AG04450 (cell line): ENCODE data around the gene ABHD16A. TPM values are rescaled to one million over a fixed set of nuclear protein-coding genes. Genes with fewer than 3 reads are reported as not detected.

Experiments
- CTCF ChIA-PET: fragments of 300-600, 350-600 bp; formaldehyde crosslinking; extraction: SDS; loops from one replicate; lab custom pipeline; 2022; ENCODE audit warnings: antibody characterized with exemption, inconsistent platforms; lab: Charles Lee
- POLR2A ChIA-PET: fragments of 350-600 bp; formaldehyde crosslinking; extraction: SDS; loops from one replicate; lab custom pipeline; 2021; ENCODE audit warnings: antibody characterized with exemption, inconsistent platforms; lab: Yijun Ruan, JAX
- DNase-seq: peaks from one replicate; pipeline ENCODE4 v3.0.0-alpha.2; 2011; ENCODE audit warnings: low read depth, low spot score
- H3K27ac ChIP-seq: one replicate; pipeline ENCODE4 v1.5.1; 2012; ENCODE audit warnings: low read depth, low read length, control low read depth
- H3K27me3 ChIP-seq: one replicate; pipeline ENCODE4 v1.6.0; 2012; ENCODE audit warnings: low read length; ENCODE audit not compliant: control insufficient read depth, insufficient read depth
- H3K4me3 ChIP-seq: 2 replicates; pipeline ENCODE4 v1.5.1; 2011; ENCODE audit warnings: mild to moderate bottlenecking, low read depth, low read length, control low read depth
- H3K9me3 ChIP-seq: 2 replicates; pipeline ENCODE4 v1.5.1; 2012; ENCODE audit warnings: low read length; ENCODE audit not compliant: control insufficient read depth, insufficient read depth
- polyA plus RNA-seq: library from polyadenylated mRNA; depleted of rRNA; stranded (reverse); fragments of >200 nt; gene quantifications from 2 replicates; pipeline ENCODE4 v1.2.3, GENCODE V29; 2011
- TF ChIP-seq, protein P1 (sequence below): IDR thresholded peaks from 2 replicates; pipeline ENCODE4 v1.5.1; 2011; ENCODE audit warnings: low read depth, low read length, control low read depth, inconsistent platforms

ABHD16A gene
- polyA plus RNA-seq, 1 experiment, result 34.0 TPM

DNA sequence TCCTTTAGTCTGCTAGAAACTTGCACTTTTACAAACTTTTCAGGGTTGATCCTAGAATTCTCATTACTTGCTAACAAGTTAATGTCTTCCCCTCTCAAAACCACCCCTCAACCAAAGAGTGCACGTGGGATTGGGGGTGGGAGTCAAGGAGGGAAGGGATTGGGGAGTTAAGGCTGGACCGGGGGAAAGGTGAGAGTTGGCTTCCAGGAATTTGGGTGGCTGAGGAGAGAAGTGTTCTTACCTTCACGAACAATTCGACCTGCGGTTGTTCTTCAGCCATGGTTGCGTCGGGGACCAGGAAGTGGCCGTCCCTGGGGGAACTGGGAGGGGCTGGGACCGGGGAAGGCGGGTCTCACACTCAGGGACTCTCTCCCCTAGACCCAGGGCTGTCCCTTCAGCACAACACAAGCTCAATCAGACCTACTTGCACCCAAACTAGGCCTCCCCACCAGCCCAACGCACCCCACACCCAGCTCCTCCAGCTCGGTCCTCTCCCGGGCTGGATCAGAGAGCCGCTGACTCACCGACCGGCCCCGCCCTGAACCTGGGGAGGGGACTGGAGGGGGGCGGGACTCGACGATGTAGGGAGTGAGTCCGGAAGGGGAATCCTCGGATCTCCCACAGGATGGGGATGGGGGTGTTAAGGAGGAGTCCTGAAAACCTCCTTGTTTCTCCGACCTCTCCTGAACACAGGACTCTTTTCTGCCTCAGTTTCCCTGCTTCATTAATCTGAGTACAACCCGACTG lies 33.1 kb upstream of the ABHD16A start, which contains the start of gene CLIC1:
Gene CLIC1, minus strand, starts transcription at position 510 of the 747 bp plus-strand sequence. Its CDS starts 230 bp downstream, at position 280.
- ChIA-PET CTCF (interaction anchor here (1.2 to 1.9 kb wide), 3 partner anchors 55 to 60 kb away, joined by 3 to 9 read pairs (median 3); partner anchors contain the start of gene VARS1), POLR2A (interaction anchor here (0.5 to 2.6 kb wide), 7 partner anchors 11 to 161 kb away, joined by 3 to 14 read pairs (median 4); partner anchors contain the start of genes EHMT2, HSPA1A, HSPA1B and HSPA1L)
- Histone ChIP-seq H3K9me3 (no peaks in the 10 kb centered on the region; the same call in 1 of the 2 replicates), H3K27ac (peak within 1 kb of the TSS; percentile 78), H3K4me3 (peak within 1 kb of the TSS; percentile 96), H3K27me3 (no peaks in the 10 kb centered on the region)
- TF ChIP-seq, protein P1, sequence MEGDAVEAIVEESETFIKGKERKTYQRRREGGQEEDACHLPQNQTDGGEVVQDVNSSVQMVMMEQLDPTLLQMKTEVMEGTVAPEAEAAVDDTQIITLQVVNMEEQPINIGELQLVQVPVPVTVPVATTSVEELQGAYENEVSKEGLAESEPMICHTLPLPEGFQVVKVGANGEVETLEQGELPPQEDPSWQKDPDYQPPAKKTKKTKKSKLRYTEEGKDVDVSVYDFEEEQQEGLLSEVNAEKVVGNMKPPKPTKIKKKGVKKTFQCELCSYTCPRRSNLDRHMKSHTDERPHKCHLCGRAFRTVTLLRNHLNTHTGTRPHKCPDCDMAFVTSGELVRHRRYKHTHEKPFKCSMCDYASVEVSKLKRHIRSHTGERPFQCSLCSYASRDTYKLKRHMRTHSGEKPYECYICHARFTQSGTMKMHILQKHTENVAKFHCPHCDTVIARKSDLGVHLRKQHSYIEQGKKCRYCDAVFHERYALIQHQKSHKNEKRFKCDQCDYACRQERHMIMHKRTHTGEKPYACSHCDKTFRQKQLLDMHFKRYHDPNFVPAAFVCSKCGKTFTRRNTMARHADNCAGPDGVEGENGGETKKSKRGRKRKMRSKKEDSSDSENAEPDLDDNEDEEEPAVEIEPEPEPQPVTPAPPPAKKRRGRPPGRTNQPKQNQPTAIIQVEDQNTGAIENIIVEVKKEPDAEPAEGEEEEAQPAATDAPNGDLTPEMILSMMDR, result no peak
- DNase-seq, result no peak

DNA sequence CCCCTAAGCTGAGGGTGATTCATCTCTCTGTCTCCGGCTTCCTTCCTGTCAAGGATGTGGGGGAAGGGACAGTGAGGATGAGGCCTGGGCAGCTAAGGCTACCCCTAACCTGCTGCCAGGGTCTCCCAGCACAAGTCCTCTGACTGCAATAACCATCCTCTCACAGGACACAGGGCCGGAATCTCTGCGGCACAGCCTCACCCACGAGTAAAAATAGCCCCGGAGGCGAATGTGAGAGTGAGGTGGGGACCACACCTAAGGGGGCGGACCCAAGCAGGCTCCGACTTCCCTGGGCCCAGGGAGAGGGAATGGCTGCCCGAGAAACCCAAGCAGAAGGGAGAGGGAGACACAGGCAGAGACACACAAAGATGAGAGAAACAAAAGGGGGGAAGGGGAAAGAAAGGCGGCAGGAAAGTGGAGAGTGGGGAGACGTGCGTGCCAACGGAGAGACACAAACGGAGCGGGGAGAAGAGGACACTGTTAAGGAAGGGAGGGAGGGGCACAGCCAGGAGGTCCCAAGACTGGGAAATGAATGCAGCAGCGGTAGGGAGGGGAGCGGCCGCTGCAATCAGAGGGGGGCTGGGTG lies 31.8 kb upstream of the ABHD16A start:
- ChIA-PET POLR2A (interaction anchor here (0.5 to 2.6 kb wide), 5 partner anchors 70 to 128 kb away, joined by 3 to 14 read pairs (median 4); partner anchors contain the start of genes HSPA1A, HSPA1B, HSPA1L and NEU1), CTCF (interaction anchor here (0.5 to 1.9 kb wide), 4 partner anchors 38 to 88 kb away, joined by 3 to 9 read pairs (median 4); no protein-coding TSS in a partner anchor)
- Histone ChIP-seq H3K27ac (peak overlapping the region; percentile 52), H3K9me3 (peaks cover 2% of the 10 kb centered on the region; the same call in 1 of the 2 replicates), H3K4me3 (peak overlapping the region; percentile 96), H3K27me3 (no peaks in the 10 kb centered on the region)
- DNase-seq, result no peak
- TF ChIP-seq, protein P1, result no peak

DNA sequence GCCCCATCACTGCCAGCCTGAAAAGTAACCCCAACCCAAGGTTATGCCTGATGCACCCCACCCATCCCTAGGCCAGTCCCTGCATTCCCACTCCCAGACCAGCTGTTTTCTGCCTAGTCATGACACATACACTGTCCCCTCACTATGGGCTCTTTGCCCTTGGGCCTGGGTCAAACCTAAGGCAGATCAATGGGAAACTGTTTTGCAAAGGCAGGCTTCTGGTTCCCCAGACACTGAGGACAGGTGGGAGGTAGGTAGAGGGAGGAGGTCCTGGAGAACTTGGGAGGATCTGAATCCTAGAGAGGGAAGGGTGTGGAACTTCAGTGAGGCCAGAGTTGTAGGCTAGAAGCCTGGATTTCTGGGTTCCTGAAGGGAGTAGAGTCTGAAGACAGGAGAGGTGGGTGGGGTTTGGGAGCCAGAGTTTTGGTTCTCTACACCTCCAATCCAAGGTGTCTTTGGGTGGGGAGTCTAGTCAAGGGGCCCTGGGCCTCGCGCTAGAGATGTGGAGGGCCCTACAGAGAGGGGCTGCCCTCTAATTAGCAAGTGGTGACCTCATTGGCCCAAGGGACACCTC lies 31.2 kb upstream of the ABHD16A start:
- POLR2A ChIA-PET, result interaction anchor here (1.0 to 2.6 kb wide), 3 partner anchors 81 to 129 kb away, joined by 3 to 14 read pairs (median 4); partner anchors contain the start of genes HSPA1A, HSPA1B, HSPA1L and NEU1

DNA sequence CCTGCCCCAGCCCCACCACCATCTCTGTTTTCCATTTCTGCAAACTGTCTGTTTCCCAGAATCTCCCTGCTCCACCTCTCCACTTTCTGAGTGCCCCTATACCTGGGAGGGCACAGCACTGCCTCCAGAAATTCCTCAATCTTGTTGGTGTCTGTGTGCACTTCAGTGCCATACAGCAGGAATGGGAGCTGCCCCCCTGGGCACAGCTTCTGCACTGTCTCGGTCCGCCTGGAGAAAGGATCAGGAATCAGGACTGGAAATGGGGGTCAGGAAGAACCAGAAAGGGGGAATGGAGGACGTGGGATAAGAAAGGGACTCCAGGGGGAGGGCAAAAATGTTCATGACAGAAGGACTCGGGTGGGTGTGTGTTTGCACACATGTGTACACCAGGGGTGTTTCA lies 30.6 kb upstream of the ABHD16A start:
- no peak for DNase-seq
- Histone ChIP-seq H3K4me3 (peak overlapping the region; percentile 96), H3K27ac (no peak overlapping the region), H3K27me3 (no peaks in the 10 kb centered on the region), H3K9me3 (peaks cover 4% of the 10 kb centered on the region; the same call in 1 of the 2 replicates)
- ChIA-PET CTCF (interaction anchor here (0.6 to 0.7 kb wide), 2 partner anchors 73 to 110 kb away, joined by 3 to 11 read pairs; partner anchors contain the start of gene LSM2), POLR2A (no interaction called here)
- TF ChIP-seq, protein P1, result no peak

More for the DNA sequence above, 31.2 kb upstream of the ABHD16A start:
- TF ChIP-seq, protein P1, result no peak
- peak overlapping the region; percentile 52 for H3K27ac ChIP-seq
- H3K27me3 ChIP-seq, result no peaks in the 10 kb centered on the region
- CTCF ChIA-PET, result no interaction called here
- no peak for DNase-seq
- H3K4me3 ChIP-seq, result peak overlapping the region; percentile 96
- peaks cover 4% of the 10 kb centered on the region; the same call in 1 of the 2 replicates for H3K9me3 ChIP-seq
